ENCODE results near the gene SOX11.

Gene SOX11

GRCh38 chr2:5723791-5724735 lies 31.9 kb downstream of the SOX11 start:
- DNase-seq (ENCODE audit: low read depth in 2 of 2): no peak

GRCh38 chr2:5725072-5725471 lies 32.9 kb downstream of the SOX11 start:
- no peak for DNase-seq (ENCODE audit: low read depth in 2 of 2)

- no peak for DNase-seq (ENCODE audit: low read depth in 2 of 2)
Measured at GRCh38 chr2:5725794-5726463, 33.7 kb downstream of the SOX11 start.

GRCh38 chr2:5727235-5727634 lies 35.1 kb downstream of the SOX11 start:
- DNase-seq (ENCODE audit: low read depth in 2 of 2): no peak

- no peak for DNase-seq (ENCODE audit: low read depth in 2 of 2)
Measured at GRCh38 chr2:5729416-5729815, 37.2 kb downstream of the SOX11 start.

- DNase-seq (ENCODE audit: low read depth in 2 of 2): no peak
Measured at GRCh38 chr2:5730386-5730785, 38.2 kb downstream of the SOX11 start.

- no peak for DNase-seq (ENCODE audit: low read depth in 2 of 2)
Measured at GRCh38 chr2:5734859-5735520, 42.8 kb downstream of the SOX11 start.

GRCh38 chr2:5735521-5735861 lies 43.3 kb downstream of the SOX11 start:
- no peak for DNase-seq (ENCODE audit: low read depth in 2 of 2)

GRCh38 chr2:5736050-5736449 lies 43.9 kb downstream of the SOX11 start:
- no peak for DNase-seq (ENCODE audit: low read depth in 2 of 2)

- DNase-seq (ENCODE audit: low read depth in 2 of 2): no peak
Measured at GRCh38 chr2:5736886-5737285, 44.7 kb downstream of the SOX11 start.

- no peak for DNase-seq (ENCODE audit: low read depth in 2 of 2)
Measured at GRCh38 chr2:5740053-5740452, 47.9 kb downstream of the SOX11 start.

GRCh38 chr2:5740817-5741216 lies 48.6 kb downstream of the SOX11 start:
- DNase-seq (ENCODE audit: low read depth in 2 of 2): no peak

GRCh38 chr2:5741242-5741641 lies 49.1 kb downstream of the SOX11 start:
- DNase-seq (ENCODE audit: low read depth in 2 of 2): no peak

GRCh38 chr2:5742126-5742525 lies 49.9 kb downstream of the SOX11 start:
- DNase-seq (ENCODE audit: low read depth in 2 of 2): no peak

- DNase-seq (ENCODE audit: low read depth in 2 of 2): no peak
Measured at GRCh38 chr2:5748391-5748790, 56.2 kb downstream of the SOX11 start.

- no peak for DNase-seq (ENCODE audit: low read depth in 2 of 2)
Measured at GRCh38 chr2:5748946-5749345, 56.8 kb downstream of the SOX11 start.

- no peak for DNase-seq (ENCODE audit: low read depth in 2 of 2)
Measured at GRCh38 chr2:5749347-5749746, 57.2 kb downstream of the SOX11 start.
